GM19395 (cell line): ENCODE data around the gene GH1.
"Not testable (repeated sequence)": the region's sequence is repeated elsewhere in the genome, so short reads cannot be mapped to it uniquely, and the experiment has no call there.

Experiments used
- ATAC-seq: cut with Tn5 transposase; IDR thresholded peaks from one replicate; pipeline ENCODE4 v1.9.1; 2021; ENCODE audit warnings: mild to moderate bottlenecking, moderate library complexity; ENCODE audit not compliant: unreplicated experiment

Gene GH1

DNA sequence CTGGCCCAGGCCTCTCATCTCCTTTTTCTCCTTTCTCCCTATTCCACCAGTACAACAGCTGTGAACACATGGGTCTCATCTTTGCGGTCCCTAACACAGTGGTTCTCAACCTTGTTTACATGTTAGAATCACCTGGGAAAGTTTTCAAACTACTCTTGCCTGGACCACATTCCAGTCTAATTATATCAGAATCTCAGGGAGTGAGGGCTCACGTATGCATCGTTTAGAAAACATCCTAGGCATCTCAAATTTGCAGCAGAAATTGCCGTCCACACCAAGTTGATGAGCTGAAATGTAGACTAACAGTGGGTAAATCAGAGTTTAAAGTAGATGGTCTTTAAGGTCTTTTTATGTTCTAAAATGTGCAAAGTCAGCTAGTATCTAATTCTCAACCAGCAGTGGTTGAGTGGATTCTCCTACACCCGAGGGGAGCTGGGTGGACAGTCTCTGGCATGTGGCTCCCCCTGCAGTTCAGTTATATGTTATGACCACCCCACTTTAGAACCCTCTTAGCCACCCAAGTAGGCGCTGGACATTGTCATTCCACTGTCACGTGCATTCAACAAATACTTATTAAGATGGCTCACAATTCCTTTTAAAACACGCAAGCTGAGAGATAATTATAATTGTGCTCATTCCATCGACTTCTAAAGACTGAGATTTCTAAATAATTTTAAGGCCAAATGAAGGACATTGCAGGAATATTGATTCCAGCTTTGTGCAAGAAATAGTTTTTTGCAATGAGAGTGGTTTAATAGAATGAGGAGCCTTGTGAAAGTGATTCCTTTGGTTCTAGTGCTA lies 48.9 kb downstream of the GH1 start:
- ATAC-seq = not testable (repeated sequence)
